Activated T-cell treated with anti-CD3 and anti-CD28 coated beads, Interleukin-2, amount 50 U/mL, for 48 hours (primary cell): ENCODE measurements around the gene PCBP4.
"Not testable (repeated sequence)": the region's sequence is repeated elsewhere in the genome, so short reads cannot be mapped to it uniquely, and the experiment has no call there.

Experiments
- DNase-seq, 2 experiments: peaks; one replicate each; pipeline ENCODE4 v3.0.0-alpha.2; 2020

The PCBP4 gene

GRCh38 chr3:51937611-51938450, 29.4 kb downstream of the PCBP4 start:
- DNase-seq = peak in 1 of 2 experiments; percentile 10

- no peak for DNase-seq
These were observed 30.2 kb downstream of the PCBP4 start for GRCh38 chr3:51937014-51937413.

- no peak for DNase-seq
These were observed 31.1 kb downstream of the PCBP4 start for GRCh38 chr3:51935886-51936755.

DNA sequence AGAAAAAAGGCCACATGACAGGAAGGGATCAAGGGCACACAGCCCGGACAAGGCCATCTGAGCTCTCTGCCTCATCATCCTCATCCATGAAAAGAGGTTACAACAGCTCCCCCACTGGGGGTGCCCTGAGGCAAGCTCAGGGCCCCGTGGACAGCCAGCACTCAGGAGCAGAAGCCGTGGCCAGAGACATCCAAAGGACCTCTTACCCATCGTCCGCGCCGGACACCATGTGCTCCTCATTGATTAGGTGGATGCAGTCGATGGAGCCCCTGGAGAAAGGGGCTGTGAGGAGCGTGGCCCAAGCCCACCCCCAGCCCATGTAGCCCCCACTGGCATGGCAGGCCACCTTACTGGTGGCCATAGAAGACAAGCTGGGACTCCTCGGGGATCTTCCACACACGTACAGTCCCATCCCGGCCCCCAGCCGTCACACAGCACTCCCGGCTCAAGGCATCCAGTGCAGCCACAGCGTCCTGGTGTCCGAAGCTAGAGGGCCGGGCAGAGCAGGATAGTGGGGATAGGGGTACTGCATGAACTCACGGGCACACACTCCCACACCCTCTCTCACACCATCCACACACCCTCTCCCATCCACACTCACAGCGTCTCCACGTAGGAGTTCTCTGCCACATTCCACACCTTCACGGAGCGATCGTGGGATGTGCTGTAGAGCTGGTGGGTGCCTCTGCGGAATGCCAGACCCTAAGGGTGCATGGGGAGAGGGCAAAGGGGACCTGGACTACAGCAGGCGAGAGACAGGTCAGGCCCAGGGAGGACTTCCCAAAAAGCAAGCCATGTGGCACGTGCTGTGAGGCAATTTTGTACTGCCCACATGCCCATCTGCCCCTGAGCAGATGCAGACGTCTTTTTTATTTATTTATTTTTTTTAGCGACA, 32.0 kb downstream of the PCBP4 start:
- DNase-seq = no peak

GRCh38 chr3:51934139-51934850, 33.0 kb downstream of the PCBP4 start:
- no peak for DNase-seq

- DNase-seq = no peak
These were observed 33.6 kb downstream of the PCBP4 start for GRCh38 chr3:51933471-51934138.

- DNase-seq = no peak
These were observed 34.5 kb downstream of the PCBP4 start for GRCh38 chr3:51932471-51933370.

DNA sequence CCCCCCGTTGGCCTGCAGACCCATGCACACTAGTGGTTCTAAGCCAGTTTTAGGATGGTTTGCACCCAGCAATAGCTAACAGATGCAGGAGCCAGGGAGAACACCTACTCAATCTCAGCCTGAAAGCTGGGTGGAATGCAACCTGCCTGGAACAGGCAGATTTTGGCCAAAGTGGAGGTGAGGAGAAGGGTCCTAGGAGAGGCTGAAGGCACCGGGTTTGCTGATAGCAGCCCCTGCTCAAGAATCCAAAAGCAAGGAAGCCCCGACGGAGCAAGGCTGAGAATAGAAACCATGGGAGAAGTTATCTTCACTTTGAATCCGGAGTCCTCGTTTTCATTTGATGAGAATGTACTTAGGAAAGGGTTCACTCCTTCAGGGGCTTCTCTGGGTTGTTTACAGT, 35.5 kb downstream of the PCBP4 start:
- no peak for DNase-seq

GRCh38 chr3:51930439-51930838, 36.8 kb downstream of the PCBP4 start:
- DNase-seq = no peak

DNA sequence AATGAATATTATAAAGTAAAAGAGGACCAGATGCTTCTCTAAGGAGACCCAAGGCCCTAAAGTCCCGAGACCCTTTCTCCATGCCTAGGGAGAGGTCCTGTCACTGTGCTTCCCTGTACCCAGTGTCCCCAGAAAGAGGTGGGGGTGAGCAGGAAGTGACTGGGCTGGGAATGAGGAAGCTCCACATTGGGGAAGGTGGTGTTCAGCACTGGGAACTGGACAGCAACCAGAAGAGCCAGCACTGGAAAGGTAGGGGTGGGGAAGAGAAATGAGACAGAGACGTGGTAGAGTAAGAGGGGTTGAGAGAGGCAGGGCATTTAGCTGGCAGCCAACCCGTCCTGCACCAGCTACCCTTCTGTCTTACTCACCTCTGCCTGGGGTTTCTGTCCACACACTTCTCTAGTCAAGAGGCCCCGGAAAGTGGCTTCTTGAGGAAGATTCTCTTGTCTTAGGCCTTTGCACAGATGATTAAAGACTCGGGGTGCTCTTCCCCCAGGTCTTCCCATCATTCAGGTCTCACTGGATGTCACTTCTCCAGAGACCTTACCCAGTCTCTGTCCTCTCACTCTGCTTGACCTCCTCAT, 37.7 kb downstream of the PCBP4 start:
- no peak for DNase-seq

GRCh38 chr3:51928981-51929380, 38.3 kb downstream of the PCBP4 start:
- not testable (repeated sequence) for DNase-seq

DNA sequence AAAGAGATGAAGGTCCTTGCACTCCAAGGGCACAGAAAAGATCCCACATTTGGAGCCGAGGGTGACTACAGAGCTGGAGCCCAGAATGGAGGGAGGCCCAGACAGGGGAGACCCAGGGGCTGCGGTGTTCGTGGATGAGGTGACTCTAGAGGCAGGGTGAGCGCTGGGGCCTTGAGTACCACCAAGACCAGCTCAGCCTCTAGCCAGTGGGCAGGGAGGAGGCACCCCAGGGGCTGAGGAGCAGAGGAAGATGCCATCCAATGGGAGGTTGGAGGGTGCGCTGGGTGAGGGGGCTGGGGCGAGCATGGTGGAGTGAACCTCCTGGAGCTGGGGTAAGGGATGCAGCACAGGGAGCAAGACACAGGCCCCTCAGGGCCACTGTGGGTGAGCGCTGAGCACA, 38.8 kb downstream of the PCBP4 start:
- no peak for DNase-seq

DNA sequence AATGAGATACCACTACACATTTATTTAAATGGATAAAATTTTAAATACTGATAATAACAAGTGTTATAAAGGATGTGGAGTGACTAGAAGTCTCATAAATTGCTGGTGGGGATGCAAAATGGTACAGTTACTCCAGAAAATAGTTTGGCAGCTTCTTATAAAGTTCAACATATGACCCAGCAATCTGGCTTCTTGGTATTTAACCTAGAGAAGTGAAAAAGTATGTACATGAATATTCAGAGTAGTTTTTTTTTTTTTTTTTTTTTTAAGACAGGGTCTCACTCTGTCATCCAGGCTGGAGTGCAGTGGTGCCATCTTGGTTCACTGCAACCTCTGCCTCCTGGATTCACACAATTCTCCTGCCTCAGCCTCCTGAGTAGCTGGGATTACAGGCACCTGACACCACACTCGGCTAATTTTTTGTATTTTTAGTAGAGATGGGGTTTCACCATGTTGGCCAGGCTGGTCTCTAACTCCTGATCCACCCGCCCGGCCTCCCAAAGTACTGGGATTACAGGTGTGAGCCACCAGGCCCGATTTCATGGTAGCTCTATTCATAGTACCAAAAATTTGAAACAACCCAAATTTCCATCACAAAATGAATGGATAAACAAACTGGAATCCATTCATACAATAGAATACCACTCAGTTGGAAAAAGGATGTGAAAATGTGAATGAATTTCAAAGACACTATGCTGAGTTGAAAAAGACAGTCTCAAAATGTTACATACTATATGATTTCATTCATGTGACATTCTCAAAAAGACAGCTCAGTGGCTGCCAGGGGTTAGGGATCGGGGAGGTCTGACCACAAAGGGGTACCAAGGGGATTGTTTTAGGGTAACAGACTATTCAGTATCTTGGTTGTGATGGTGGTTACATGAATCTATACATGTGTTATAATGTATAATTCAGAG, 39.9 kb downstream of the PCBP4 start:
- no peak for DNase-seq

GRCh38 chr3:51921081-51921578, 46.1 kb downstream of the PCBP4 start:
- no peak for DNase-seq

GRCh38 chr3:51916418-51916817, 50.8 kb downstream of the PCBP4 start:
- no peak for DNase-seq

GRCh38 chr3:51908026-51908425, 59.2 kb downstream of the PCBP4 start:
- no peak for DNase-seq
